Lower lobe of right lung (tissue), 2 donors: ENCODE measurements around the gene B4GALT5. TPM values are rescaled to one million over a fixed set of nuclear protein-coding genes. Genes with fewer than 3 reads are reported as not detected.

Source experiments
- ATAC-seq, 2 donors: fragments of 200-7000 bp; cut with Tn5 transposase; one replicate each; pipeline ENCODE4 v1.9.1; 2020 to 2022; ENCODE audit warnings: mild to moderate bottlenecking in 2 of 2, moderate library complexity in 2 of 2
- DNase-seq: peaks from one replicate; pipeline ENCODE4 v3.0.0-alpha.2; 2020
- H3K27ac ChIP-seq: fragments of 200-600 bp; one replicate; pipeline ENCODE4 v1.8.0; 2022
- H3K27me3 ChIP-seq: fragments of 200-600 bp; one replicate; pipeline ENCODE4 v1.8.0; 2022; ENCODE audit warnings: low read depth
- H3K36me3 ChIP-seq: fragments of 200-600 bp; one replicate; pipeline ENCODE4 v1.8.0; 2022; ENCODE audit warnings: mild to moderate bottlenecking
- H3K4me1 ChIP-seq: fragments of 200-600 bp; one replicate; pipeline ENCODE4 v1.8.0; 2022
- H3K4me3 ChIP-seq: fragments of 200-600 bp; one replicate; pipeline ENCODE4 v1.8.0; 2022; ENCODE audit warnings: mild to moderate bottlenecking
- H3K9me3 ChIP-seq: fragments of 200-600 bp; one replicate; pipeline ENCODE4 v1.8.0; 2022
- CTCF ChIP-seq: fragments of 200-600 bp; IDR thresholded peaks from one replicate; pipeline ENCODE4 v1.8.0; 2022; ENCODE audit warnings: antibody characterized with exemption, mild to moderate bottlenecking
- intact Hi-C: fragments of 100-400 bp; cut with DNase I; formaldehyde crosslinking; loops from one replicate; pipeline ENCODE4 v1.11.0; 2022
- total RNA-seq: library from RNA; stranded (reverse); fragmentation: NEBNext Ultra II Directional; extraction: Animal tissue kit (Norgen Biotek cat#: 25700); gene quantifications from one replicate; pipeline ENCODE4 v1.2.1, GENCODE V29; 2021
- donor health status: DM: no; HTN: yes; CAD: no; lungs with severe emphysema.

Gene B4GALT5
- total RNA-seq, 1 donor from 2014 or later, result 39.5 TPM

- peak overlapping the region; percentile 13 for H3K27ac ChIP-seq
- H3K27me3 ChIP-seq, result no peaks in the 10 kb centered on the region
- no peaks in the 10 kb centered on the region for H3K9me3 ChIP-seq
- ATAC-seq (peak; percentile 85 to 87), DNase-seq (no peak)
- intact Hi-C loops, result no loop called here
- H3K36me3 ChIP-seq, result peaks cover 51% of the 10 kb centered on the region
- H3K4me3 ChIP-seq, result no peak overlapping the region
- TF ChIP-seq CTCF, result no peak
- H3K4me1 ChIP-seq, result peaks cover 41% of the 10 kb centered on the region
Observed at GRCh38 chr20:49656304-49656703, 57.4 kb downstream of the B4GALT5 start.

GRCh38 chr20:49653925-49654434, 59.7 kb downstream of the B4GALT5 start:
- DNase-seq (no peak), ATAC-seq (no peak)
- no peaks in the 10 kb centered on the region for H3K27me3 ChIP-seq
- peaks cover 72% of the 10 kb centered on the region for H3K36me3 ChIP-seq
- intact Hi-C loops, result no loop called here
- no peak overlapping the region for H3K4me3 ChIP-seq
- H3K27ac ChIP-seq, result no peak overlapping the region
- no peaks in the 10 kb centered on the region for H3K9me3 ChIP-seq
- TF ChIP-seq CTCF, result no peak
- H3K4me1 ChIP-seq, result peaks cover 31% of the 10 kb centered on the region

- Histone ChIP-seq H3K27me3 (no peaks in the 10 kb centered on the region), H3K4me3 (no peak overlapping the region), H3K4me1 (no peaks in the 10 kb centered on the region), H3K9me3 (no peaks in the 10 kb centered on the region), H3K27ac (no peak overlapping the region), H3K36me3 (peaks cover 98% of the 10 kb centered on the region)
- TF ChIP-seq CTCF, result no peak
- DNase-seq (no peak), ATAC-seq (no peak)
- intact Hi-C loops, result no loop called here
Observed at GRCh38 chr20:49649672-49650071, 64.0 kb downstream of the B4GALT5 start.

- intact Hi-C loops, result no loop called here
Observed at GRCh38 chr20:49647550-49647949, 66.1 kb downstream of the B4GALT5 start.

GRCh38 chr20:49646528-49646927, 67.2 kb downstream of the B4GALT5 start:
- intact Hi-C loops, result no loop called here
- peaks cover 97% of the 10 kb centered on the region for H3K36me3 ChIP-seq

More at GRCh38 chr20:49647550-49647949, 66.1 kb downstream of the B4GALT5 start:
- no peak overlapping the region for H3K27ac ChIP-seq
- no peaks in the 10 kb centered on the region for H3K27me3 ChIP-seq
- DNase-seq (no peak), ATAC-seq (no peak)
- peaks cover 5% of the 10 kb centered on the region for H3K4me1 ChIP-seq
- H3K36me3 ChIP-seq, result peaks cover 97% of the 10 kb centered on the region
- H3K4me3 ChIP-seq, result no peak overlapping the region
- no peaks in the 10 kb centered on the region for H3K9me3 ChIP-seq
- TF ChIP-seq CTCF, result no peak

More at GRCh38 chr20:49646528-49646927, 67.2 kb downstream of the B4GALT5 start:
- Histone ChIP-seq H3K27me3 (no peaks in the 10 kb centered on the region), H3K4me3 (no peak overlapping the region), H3K4me1 (peaks cover 15% of the 10 kb centered on the region), H3K27ac (no peak overlapping the region), H3K9me3 (no peaks in the 10 kb centered on the region)
- ATAC-seq (no peak), DNase-seq (no peak)
- TF ChIP-seq CTCF, result no peak
